H1 (cell line): ENCODE results near the gene ARHGAP5. TPM values are rescaled to one million over a fixed set of nuclear protein-coding genes. Genes with fewer than 3 reads are reported as not detected.

Source experiments
- CTCF ChIA-PET: fragments of 300-600 bp; sonication (Branson Sonifier 250); formaldehyde crosslinking; loops from one replicate; lab custom pipeline; 2021; ENCODE audit not compliant: partially characterized antibody; lab: Charles Lee
- POLR2A ChIA-PET: fragments of 300-600 bp; sonication (Branson Sonifier 250); formaldehyde crosslinking; loops from one replicate; lab custom pipeline; 2021; ENCODE audit warnings: inconsistent platforms; ENCODE audit not compliant: partially characterized antibody; lab: Charles Lee
- DNase-seq, 2 experiments: peaks; one replicate each; pipeline versions ENCODE4 v3.0.0 to v3.0.0-alpha.2; 2010 to 2022; ENCODE audit warnings: low spot score in 2 of 2, low read depth in 1 of 2, mixed read lengths in 1 of 2
- FAIRE-seq: peaks from 2 replicates; lab custom pipeline; 2011; peaks lifted over from hg19 to GRCh38; lab: Jason Lieb, UNC
- H2AFZ ChIP-seq: 2 replicates; pipeline ENCODE4 v1.8.1; 2012; ENCODE audit warnings: low read length, inconsistent platforms
- H2AK5ac ChIP-seq: 2 replicates; pipeline ENCODE4 v1.6.1; 2013; ENCODE audit warnings: low read depth, low read length
- H2BK120ac ChIP-seq: replicated peaks from 2 replicates; pipeline ENCODE3; 2013; ENCODE audit warnings: low read depth, low read length, inconsistent platforms
- H2BK12ac ChIP-seq: 2 replicates; pipeline ENCODE4 v1.6.1; 2013; ENCODE audit warnings: low read depth, low read length
- H2BK15ac ChIP-seq: 2 replicates; pipeline ENCODE4 v1.6.1; 2013; ENCODE audit warnings: low read length
- H2BK20ac ChIP-seq: 2 replicates; pipeline ENCODE4 v1.6.1; 2013; ENCODE audit warnings: low read length
- H2BK5ac ChIP-seq: 2 replicates; pipeline ENCODE4 v1.6.1; 2013; ENCODE audit warnings: low read depth, low read length
- H3K14ac ChIP-seq: 2 replicates; pipeline ENCODE4 v1.6.1; 2013; ENCODE audit warnings: inconsistent platforms; ENCODE audit not compliant: insufficient read length
- H3K18ac ChIP-seq: 2 replicates; pipeline ENCODE4 v1.6.1; 2013; ENCODE audit warnings: low read length; ENCODE audit errors: extremely low read depth
- H3K23ac ChIP-seq: 2 replicates; pipeline ENCODE4 v1.6.1; 2013; ENCODE audit warnings: inconsistent platforms; ENCODE audit not compliant: insufficient read length
- H3K23me2 ChIP-seq: 2 replicates; pipeline ENCODE4 v1.6.1; 2013; ENCODE audit warnings: low read depth, low read length
- H3K27ac ChIP-seq: 2 replicates; pipeline ENCODE4 v1.6.1; 2011; ENCODE audit warnings: low read depth, low read length, inconsistent platforms
- H3K27me3 ChIP-seq, 4 experiments: replicated peaks in 1 of 4; 1 replicate in 1 of 4; 2 replicates in 3 of 4; pipeline versions ENCODE4 v1.6.1 to v1.8.1; 2011 to 2013; ENCODE audit warnings: low read length in 3 of 4, mild to moderate bottlenecking in 3 of 4, inconsistent platforms in 2 of 4, mixed read lengths in 2 of 4, moderate library complexity in 1 of 4; ENCODE audit not compliant: control insufficient read depth in 3 of 4, insufficient read depth in 3 of 4; ENCODE audit errors: extremely low read depth in 1 of 4
- H3K36me3 ChIP-seq, 4 experiments: 2 replicates each; pipeline versions ENCODE4 v1.6.1 to v1.8.1; 2011 to 2013; ENCODE audit warnings: mild to moderate bottlenecking in 4 of 4, low read length in 3 of 4, moderate library complexity in 2 of 4, control low read depth in 1 of 4, inconsistent platforms in 1 of 4; ENCODE audit not compliant: insufficient read depth in 4 of 4, control insufficient read depth in 2 of 4
- H3K4ac ChIP-seq: replicated peaks from 2 replicates; pipeline ENCODE3; 2013; ENCODE audit warnings: low read length, low read depth, mixed read lengths, inconsistent platforms; ENCODE audit not compliant: insufficient read length
- H3K4me1 ChIP-seq, 4 experiments: replicated peaks in 1 of 4; 1 replicate in 1 of 4; 2 replicates in 3 of 4; pipeline versions ENCODE4 v1.6.1 to v1.8.1; 2011 to 2013; ENCODE audit warnings: low read length in 3 of 4, inconsistent platforms in 2 of 4, mixed read lengths in 1 of 4; ENCODE audit not compliant: insufficient read depth in 4 of 4, control insufficient read depth in 3 of 4
- H3K4me2 ChIP-seq, 2 experiments: 2 replicates each; pipeline versions ENCODE4 v1.6.1 to v1.8.1; 2011 to 2013; ENCODE audit warnings: low read depth in 2 of 2, low read length in 2 of 2, control low read depth in 1 of 2, inconsistent platforms in 1 of 2, mild to moderate bottlenecking in 1 of 2; ENCODE audit not compliant: insufficient read depth in 1 of 2
- H3K4me3 ChIP-seq, 4 experiments: fragments of 200-600, 300-600 bp in 1 of 4; sonication (generic), shearing (Covaris generic), sonication (Bioruptor Twin) in 1 of 4; 2 replicates each; pipeline versions ENCODE4 v1.5.1 to v1.8.1; 2011 to 2016; ENCODE audit warnings: low read length in 4 of 4, low read depth in 3 of 4, control low read depth in 2 of 4, inconsistent platforms in 2 of 4, mild to moderate bottlenecking in 2 of 4, mixed read lengths in 1 of 4, moderate library complexity in 1 of 4; ENCODE audit not compliant: insufficient read depth in 2 of 4; ENCODE audit errors: extremely low read depth in 1 of 4
- H3K56ac ChIP-seq: replicated peaks from 2 replicates; pipeline ENCODE3; 2013; ENCODE audit warnings: low read depth, mild to moderate bottlenecking, mixed read lengths, low read length, inconsistent platforms; ENCODE audit not compliant: insufficient read length
- H3K79me1 ChIP-seq: 2 replicates; pipeline ENCODE4 v1.6.1; 2013; ENCODE audit warnings: low read depth, low read length, control low read depth
- H3K79me2 ChIP-seq, 2 experiments: 2 replicates each; pipeline versions ENCODE4 v1.6.1 to v1.8.1; 2012 to 2013; ENCODE audit warnings: low read length in 2 of 2, mild to moderate bottlenecking in 2 of 2, inconsistent platforms in 1 of 2; ENCODE audit not compliant: insufficient read depth in 2 of 2, control insufficient read depth in 1 of 2
- H3K9ac ChIP-seq, 4 experiments: replicated peaks in 1 of 4; 1 replicate in 1 of 4; 2 replicates in 3 of 4; pipeline versions ENCODE4 v1.6.1 to v1.8.1; 2011 to 2013; ENCODE audit warnings: low read depth in 3 of 4, low read length in 3 of 4, control low read depth in 2 of 4, mild to moderate bottlenecking in 2 of 4, moderate library complexity in 2 of 4, inconsistent platforms in 1 of 4; ENCODE audit errors: extremely low read depth in 1 of 4
- H3K9me3 ChIP-seq, 2 experiments: 2 replicates each; pipeline versions ENCODE4 v1.6.1 to v1.8.1; 2012 to 2013; ENCODE audit warnings: mild to moderate bottlenecking in 2 of 2, moderate library complexity in 2 of 2, control low read depth in 1 of 2, inconsistent platforms in 1 of 2, low read depth in 1 of 2, low read length in 1 of 2, mixed read lengths in 1 of 2; ENCODE audit not compliant: insufficient read depth in 2 of 2
- H4K20me1 ChIP-seq, 2 experiments: replicated peaks in 1 of 2; 2 replicates each; pipeline versions ENCODE3 to v1.8.1; 2011 to 2013; ENCODE audit warnings: inconsistent platforms in 2 of 2, low read length in 2 of 2, mild to moderate bottlenecking in 1 of 2; ENCODE audit not compliant: insufficient read depth in 2 of 2, control insufficient read depth in 1 of 2
- H4K5ac ChIP-seq: 2 replicates; pipeline ENCODE4 v1.6.1; 2013; ENCODE audit warnings: low read length, low read depth, mixed read lengths, inconsistent platforms; ENCODE audit not compliant: insufficient read length
- H4K8ac ChIP-seq: 2 replicates; pipeline ENCODE4 v1.8.0; 2013; ENCODE audit warnings: mild to moderate bottlenecking, moderate library complexity, low read length, inconsistent platforms; ENCODE audit not compliant: insufficient read depth; ENCODE audit errors: extremely low read depth
- H4K91ac ChIP-seq: replicated peaks from 2 replicates; pipeline ENCODE3; 2013; ENCODE audit warnings: low read length, mixed read lengths, inconsistent platforms; ENCODE audit not compliant: insufficient read length
- POLR2A ChIP-seq, 2 experiments: IDR thresholded peaks; 1 replicate in 1 of 2; 2 replicates in 1 of 2; pipeline ENCODE4 v1.6.1; 2011; ENCODE audit warnings: low read depth in 2 of 2, low read length in 2 of 2, mild to moderate bottlenecking in 2 of 2; ENCODE audit errors: control extremely low read depth in 1 of 2
- WGBS, 2 experiments: shearing (Covaris generic) in 1 of 2; methylation state at CpG; one replicate each; pipeline versions ENCODE4 v1.1.6 to v1.1.7; 2013 to 2015; ENCODE audit warnings: low lambda C conversion rate in 2 of 2, mixed read lengths in 2 of 2, inconsistent platforms in 1 of 2, low coverage in 1 of 2, missing lambda C conversion rate in 1 of 2; ENCODE audit not compliant: insufficient replicate concordance in 2 of 2, insufficient coverage in 1 of 2, insufficient read length in 1 of 2; ENCODE audit errors: extremely low coverage in 1 of 2, missing lambda C conversion rate in 1 of 2; 5-methylcytosine and 5-hydroxymethylcytosine counted together
- polyA plus RNA-seq, 7 experiments: library from polyadenylated mRNA; depleted of rRNA in 3 of 7; stranded (reverse) in 5 of 7; unstranded in 2 of 7; fragments of >200 nt in 5 of 7; fragments of 200-250 nt in 2 of 7; gene quantifications; 1 replicate in 5 of 7; 2 replicates in 1 of 7; 4 replicates in 1 of 7; pipeline versions ENCODE4 v1.2.1 to v1.2.3, GENCODE V29; 2011 to 2013; ENCODE audit warnings: missing spikeins in 2 of 7, mixed read lengths in 2 of 7
- total RNA-seq: library from RNA; stranded (reverse); fragmentation: NEBNext Ultra II Directional; extraction: Animal tissue kit (Norgen Biotek cat#: 25700); gene quantifications from 2 replicates; pipeline ENCODE4 v1.2.1, GENCODE V29; 2021

ARHGAP5 gene
- total and polyA plus RNA-seq, 2 of the 8 experiments (the other 6 are each of a cell fraction or from before 2014, with no cell fraction given) = 7.8 to 77.3 TPM

DNA sequence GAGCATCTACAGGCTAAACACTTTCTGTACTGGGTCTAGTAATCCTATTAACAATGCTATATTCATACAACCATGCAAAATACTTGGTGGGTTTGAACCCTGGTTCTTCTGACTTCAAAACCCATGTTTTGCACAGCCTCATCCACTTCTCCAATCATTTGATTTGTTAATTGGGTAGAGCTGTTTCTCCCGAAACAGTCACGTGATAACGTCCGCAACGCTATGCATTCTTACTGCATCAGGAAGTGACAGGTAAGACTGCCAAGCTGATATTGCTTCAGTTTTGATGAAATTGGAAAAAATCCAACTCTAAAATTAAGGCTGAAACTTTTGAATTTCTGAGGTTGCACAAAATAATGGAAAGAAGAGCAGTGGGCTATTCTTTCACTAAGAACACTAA, 94.4 kb downstream of the ARHGAP5 start:
- no peak for TF ChIP-seq POLR2A (IDR thresholded peaks at IDR 0.05; ENCODE audit: control extremely low read depth in 1 of 2, low read depth in 2 of 2, low read length in 2 of 2)
- Histone ChIP-seq H2BK12ac (no peak overlapping the region), H2BK120ac (no peak overlapping the region), H3K23ac (no peak overlapping the region), H3K18ac (no peak overlapping the region), H3K4me3 (no peak overlapping the region), H3K79me1 (no peaks in the 10 kb centered on the region), H3K4me2 (no peak overlapping the region), H2BK5ac (no peak overlapping the region), H3K36me3 (no peaks in the 10 kb centered on the region), H3K4ac (no peak overlapping the region), H4K20me1 (no peaks in the 10 kb centered on the region), H3K4me1 (no peaks in the 10 kb centered on the region; a peak in 1 of 7 replicates), H3K79me2 (no peaks in the 10 kb centered on the region), H4K91ac (no peak overlapping the region), H3K27ac (no peak overlapping the region), H3K23me2 (no peaks in the 10 kb centered on the region), H3K14ac (no peak overlapping the region), H3K9ac (no peak overlapping the region), H2AK5ac (no peak overlapping the region), H2AFZ (no peak overlapping the region), H3K27me3 (no peaks in the 10 kb centered on the region), H2BK20ac (no peak overlapping the region), H4K5ac (no peak overlapping the region), H2BK15ac (no peak overlapping the region), H3K9me3 (no peaks in the 10 kb centered on the region), H3K56ac (no peak overlapping the region), H4K8ac (no peak overlapping the region)
- WGBS, 2 experiments = 95% methylated on average over 5 of the region's 5 CpGs; no CpG with 5 or more reads in 1 of the 2 experiments
- DNase-seq (no peak), FAIRE-seq (no peak)
- ChIA-PET POLR2A (no interaction called here), CTCF (no interaction called here)
